Iris pigment epithelial cell (primary cell): ENCODE results near the gene RHOU.

Experiments
- DNase-seq: peaks from one replicate; pipeline ENCODE4 v3.0.0-alpha.2; 2011; ENCODE audit warnings: low read depth

RHOU gene

GRCh38 chr1:228737601-228738041, 2.3 kb downstream of the RHOU start:
- no peak for DNase-seq

- no peak for DNase-seq
Observed at GRCh38 chr1:228739826-228740225, 4.5 kb downstream of the RHOU start.

GRCh38 chr1:228740543-228741317, 5.5 kb downstream of the RHOU start:
- DNase-seq, result peak; percentile 40

- no peak for DNase-seq
Observed at GRCh38 chr1:228742281-228742860, 7.1 kb downstream of the RHOU start.

- no peak for DNase-seq
Observed at GRCh38 chr1:228743405-228743804, 8.1 kb downstream of the RHOU start.

GRCh38 chr1:228744356-228744755, 9.1 kb downstream of the RHOU start:
- no peak for DNase-seq

- DNase-seq, result no peak
Observed at GRCh38 chr1:228744918-228745317, 9.6 kb downstream of the RHOU start.

GRCh38 chr1:228745497-228745896, 10.2 kb downstream of the RHOU start:
- DNase-seq, result no peak

- no peak for DNase-seq
Observed at GRCh38 chr1:228747301-228747935, 12.1 kb downstream of the RHOU start.

GRCh38 chr1:228748029-228748428, 12.8 kb downstream of the RHOU start:
- no peak for DNase-seq

GRCh38 chr1:228748431-228748830, 13.2 kb downstream of the RHOU start:
- DNase-seq, result no peak

- no peak for DNase-seq
Observed at GRCh38 chr1:228749765-228750164, 14.5 kb downstream of the RHOU start.

GRCh38 chr1:228750915-228751314, 15.6 kb downstream of the RHOU start:
- no peak for DNase-seq

GRCh38 chr1:228751360-228752098, 16.2 kb downstream of the RHOU start:
- no peak for DNase-seq

GRCh38 chr1:228752258-228752657, 17.0 kb downstream of the RHOU start:
- DNase-seq, result no peak

GRCh38 chr1:228752675-228753265, 17.5 kb downstream of the RHOU start:
- DNase-seq, result no peak

GRCh38 chr1:228753287-228753686, 18.0 kb downstream of the RHOU start:
- DNase-seq, result no peak

GRCh38 chr1:228753786-228754360, 18.6 kb downstream of the RHOU start:
- no peak for DNase-seq

- no peak for DNase-seq
Observed at GRCh38 chr1:228754646-228755268, 19.5 kb downstream of the RHOU start.

GRCh38 chr1:228755800-228756199, 20.5 kb downstream of the RHOU start:
- DNase-seq, result no peak

GRCh38 chr1:228756457-228756856, 21.2 kb downstream of the RHOU start:
- no peak for DNase-seq
